GM23248 (cell line): ENCODE data around the gene CWH43.
"Not testable (repeated sequence)": the region's sequence is repeated elsewhere in the genome, so short reads cannot be mapped to it uniquely, and the experiment has no call there.

ENCODE experiments used
- EZH2 ChIP-seq: fragments of 200-600 bp; sonication (generic); IDR thresholded peaks from 2 replicates; pipeline ENCODE4 v1.6.1; 2018; ENCODE audit warnings: antibody characterized with exemption, mild to moderate bottlenecking; ENCODE audit not compliant: insufficient read depth, poor library complexity, severe bottlenecking
- EZH2phosphoT487 ChIP-seq: fragments of 200-600 bp; sonication (generic); IDR thresholded peaks from 2 replicates; pipeline ENCODE4 v1.6.1; 2018; ENCODE audit warnings: antibody characterized with exemption, moderate library complexity, mild to moderate bottlenecking, low read depth; ENCODE audit not compliant: insufficient read depth

DNA sequence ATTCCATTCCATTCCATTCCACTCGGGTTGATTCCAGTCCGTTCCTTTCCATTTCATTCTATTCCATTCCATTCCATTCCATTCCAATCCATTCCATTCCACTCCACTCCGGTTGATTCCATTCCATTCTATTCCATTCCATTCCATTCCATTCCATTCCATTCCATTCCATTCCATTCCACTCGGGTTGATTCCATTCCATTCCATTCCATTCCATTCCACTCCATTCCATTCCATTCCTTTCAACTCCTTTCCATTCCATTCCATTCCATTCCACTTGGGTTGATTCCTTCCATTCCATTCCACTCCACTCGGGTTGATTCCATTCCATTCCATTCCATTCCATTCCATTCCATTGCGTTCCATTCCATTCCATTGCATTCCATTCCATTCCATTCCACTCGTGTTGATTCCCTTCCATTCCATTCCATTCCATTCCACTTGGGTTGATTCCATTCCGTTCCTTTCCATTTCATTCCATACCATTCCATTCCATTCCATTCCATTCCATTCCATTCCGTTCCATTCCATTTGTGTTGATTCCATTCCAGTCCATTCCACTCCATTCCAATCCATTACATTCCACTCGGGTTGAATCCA is 123.6 kb downstream of the CWH43 start:
- TF ChIP-seq EZH2, EZH2phosphoT487: not testable (repeated sequence)
